Activated CD8-positive, alpha-beta T cell treated with anti-CD3 and anti-CD28 coated beads for 36 hours (primary cell): ENCODE measurements around the gene OR1S1. TPM values are rescaled to one million over a fixed set of nuclear protein-coding genes. Genes with fewer than 3 reads are reported as not detected.
"Not testable (repeated sequence)": the region's sequence is repeated elsewhere in the genome, so short reads cannot be mapped to it uniquely, and the experiment has no call there.

Experiments used
- ATAC-seq: fragments of 200-7000 bp; cut with Tn5 transposase; one replicate; pipeline ENCODE4 v1.10.0; 2021; ENCODE audit warnings: mild to moderate bottlenecking, moderate library complexity
- CTCF ChIA-PET: fragments of 350-600 bp; sonication (Branson Sonifier 250); formaldehyde crosslinking; loops from one replicate; lab custom pipeline; 2021; ENCODE audit warnings: antibody characterized with exemption; lab: Charles Lee
- POLR2A ChIA-PET: fragments of 350-600 bp; sonication (Branson Sonifier 250); formaldehyde crosslinking; loops from one replicate; lab custom pipeline; 2021; ENCODE audit warnings: antibody characterized with exemption; lab: Charles Lee
- DNase-seq: peaks from one replicate; pipeline ENCODE4 v3.0.0-alpha.2; 2020
- H3K27ac Mint-ChIP-seq: one replicate; pipeline ENCODE4 v1.8.0; 2021; ENCODE audit warnings: mild to moderate bottlenecking, mixed read lengths
- H3K27me3 Mint-ChIP-seq: one replicate; pipeline ENCODE4 v1.8.0; 2021; ENCODE audit warnings: mixed read lengths
- H3K36me3 Mint-ChIP-seq: one replicate; pipeline ENCODE4 v1.8.0; 2021; ENCODE audit warnings: low read depth, mixed read lengths
- H3K4me1 Mint-ChIP-seq: one replicate; pipeline ENCODE4 v1.8.0; 2021; ENCODE audit warnings: low read depth, mixed read lengths
- H3K4me3 Mint-ChIP-seq: one replicate; pipeline ENCODE4 v1.8.0; 2021; ENCODE audit warnings: mild to moderate bottlenecking, moderate library complexity, mixed read lengths
- H3K9me3 Mint-ChIP-seq: one replicate; pipeline ENCODE4 v1.8.0; 2021; ENCODE audit warnings: mixed read lengths
- intact Hi-C: fragments of 100-400 bp; cut with micrococcal nuclease; formaldehyde crosslinking; loops from one replicate; pipeline ENCODE4 v1.10.0; 2022
- total RNA-seq, 2 experiments: library from RNA; stranded (reverse); gene quantifications; one replicate each; pipeline ENCODE4 v1.2.3, GENCODE V29; 2021
- TF ChIP-seq, protein P1 (sequence below): fragments of 200-600 bp; IDR thresholded peaks from one replicate; pipeline ENCODE4 v1.8.0; 2022; ENCODE audit warnings: antibody characterized with exemption, mild to moderate bottlenecking

Gene OR1S1
- not detected for total RNA-seq

GRCh38 chr11:58212420-58212819 is at the start of gene OR1S1:
Gene OR1S1 (plus strand): TSS chr11:58212720.
- H3K27me3 Mint-ChIP-seq, POLR2A ChIA-PET, DNase-seq: not testable (repeated sequence)

GRCh38 chr11:58164389-58164788 is 48.1 kb upstream of the OR1S1 start:
- Mint-ChIP-seq H3K4me1 (no peaks in the 10 kb centered on the region), H3K9me3 (peaks cover 2% of the 10 kb centered on the region), H3K36me3 (no peaks in the 10 kb centered on the region), H3K27ac (no peak overlapping the region), H3K4me3 (no peak overlapping the region), H3K27me3 (peaks cover 2% of the 10 kb centered on the region)
- intact Hi-C loops = no loop called here
- ATAC-seq (no peak), DNase-seq (no peak)
- ChIA-PET POLR2A (no interaction called here), CTCF (no interaction called here)
- TF ChIP-seq, protein P1, sequence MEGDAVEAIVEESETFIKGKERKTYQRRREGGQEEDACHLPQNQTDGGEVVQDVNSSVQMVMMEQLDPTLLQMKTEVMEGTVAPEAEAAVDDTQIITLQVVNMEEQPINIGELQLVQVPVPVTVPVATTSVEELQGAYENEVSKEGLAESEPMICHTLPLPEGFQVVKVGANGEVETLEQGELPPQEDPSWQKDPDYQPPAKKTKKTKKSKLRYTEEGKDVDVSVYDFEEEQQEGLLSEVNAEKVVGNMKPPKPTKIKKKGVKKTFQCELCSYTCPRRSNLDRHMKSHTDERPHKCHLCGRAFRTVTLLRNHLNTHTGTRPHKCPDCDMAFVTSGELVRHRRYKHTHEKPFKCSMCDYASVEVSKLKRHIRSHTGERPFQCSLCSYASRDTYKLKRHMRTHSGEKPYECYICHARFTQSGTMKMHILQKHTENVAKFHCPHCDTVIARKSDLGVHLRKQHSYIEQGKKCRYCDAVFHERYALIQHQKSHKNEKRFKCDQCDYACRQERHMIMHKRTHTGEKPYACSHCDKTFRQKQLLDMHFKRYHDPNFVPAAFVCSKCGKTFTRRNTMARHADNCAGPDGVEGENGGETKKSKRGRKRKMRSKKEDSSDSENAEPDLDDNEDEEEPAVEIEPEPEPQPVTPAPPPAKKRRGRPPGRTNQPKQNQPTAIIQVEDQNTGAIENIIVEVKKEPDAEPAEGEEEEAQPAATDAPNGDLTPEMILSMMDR = no peak

More at GRCh38 chr11:58212420-58212819, at the start of gene OR1S1:
- intact Hi-C loops, ATAC-seq, H3K4me1 Mint-ChIP-seq, CTCF ChIA-PET, H3K36me3 Mint-ChIP-seq, H3K27ac Mint-ChIP-seq, H3K4me3 Mint-ChIP-seq, H3K9me3 Mint-ChIP-seq: not testable (repeated sequence)

DNA sequence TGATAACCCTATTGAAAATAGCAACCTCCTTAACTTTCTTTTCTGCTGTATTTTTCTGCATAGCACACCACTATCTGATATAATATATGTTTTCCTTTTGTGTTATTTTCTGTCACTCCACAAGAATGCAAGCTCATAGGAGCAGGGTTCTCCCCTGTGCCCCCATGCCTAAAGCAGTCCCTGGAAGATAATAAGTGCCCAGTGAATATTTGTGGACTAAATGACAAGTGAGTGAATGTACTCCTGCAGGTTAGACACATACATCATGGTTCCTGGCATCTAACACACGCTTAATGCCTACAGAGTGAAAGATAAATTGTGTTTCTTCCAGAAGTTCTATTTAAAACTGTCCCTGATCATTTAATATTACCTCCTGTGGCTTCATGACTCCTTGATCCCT is 47.5 kb upstream of the OR1S1 start:
- H3K36me3 Mint-ChIP-seq = no peaks in the 10 kb centered on the region
- intact Hi-C loops = no loop called here
- TF ChIP-seq, protein P1 = no peak
- CTCF ChIA-PET = no interaction called here
- ATAC-seq (no peak), DNase-seq (no peak)
- no peak overlapping the region for H3K27ac Mint-ChIP-seq
- no peaks in the 10 kb centered on the region for H3K9me3 Mint-ChIP-seq
- H3K4me1 Mint-ChIP-seq = no peaks in the 10 kb centered on the region
- POLR2A ChIA-PET = no interaction called here
- no peak overlapping the region for H3K4me3 Mint-ChIP-seq
- H3K27me3 Mint-ChIP-seq = peaks cover 2% of the 10 kb centered on the region

GRCh38 chr11:58165504-58166106 is 46.9 kb upstream of the OR1S1 start:
- TF ChIP-seq, protein P1 = no peak
- H3K4me1 Mint-ChIP-seq = no peaks in the 10 kb centered on the region
- H3K9me3 Mint-ChIP-seq = no peaks in the 10 kb centered on the region
- ATAC-seq (no peak), DNase-seq (no peak)
- H3K27me3 Mint-ChIP-seq = no peaks in the 10 kb centered on the region
- intact Hi-C loops = no loop called here
- H3K36me3 Mint-ChIP-seq = no peaks in the 10 kb centered on the region
- no peak overlapping the region for H3K27ac Mint-ChIP-seq
- ChIA-PET CTCF (no interaction called here), POLR2A (no interaction called here)
- no peak overlapping the region for H3K4me3 Mint-ChIP-seq

DNA sequence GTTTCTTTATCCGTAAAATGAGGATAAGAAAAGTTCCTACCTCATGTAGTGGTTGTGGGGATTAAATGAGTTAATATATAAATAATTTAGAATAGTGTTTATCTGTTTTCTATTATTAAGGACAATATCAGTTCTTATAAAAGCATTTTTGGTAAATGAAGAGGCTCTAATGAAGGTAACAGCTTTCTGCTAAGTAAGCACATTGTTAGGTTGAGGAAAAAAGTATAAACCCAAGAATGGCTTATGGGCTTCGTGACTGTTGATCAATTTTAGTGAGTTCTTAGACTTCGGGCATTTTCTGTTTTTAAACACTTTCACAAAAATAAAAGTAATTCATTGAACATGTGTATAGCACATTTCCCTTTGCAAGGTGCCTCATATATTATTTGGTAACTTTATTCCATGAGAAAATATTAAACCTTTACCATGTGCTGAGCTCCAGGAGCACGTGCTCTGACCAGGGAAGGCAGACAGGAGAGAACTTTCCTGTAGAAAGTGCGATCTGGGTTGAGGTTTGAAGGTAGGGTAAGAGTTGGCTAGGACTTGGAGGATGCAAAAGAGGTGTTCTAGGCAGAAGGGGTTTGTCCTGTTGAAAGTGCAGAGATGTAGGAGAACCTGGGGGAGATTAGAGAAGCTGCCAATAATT is 35.0 kb upstream of the OR1S1 start:
- CTCF ChIA-PET = no interaction called here
- H3K36me3 Mint-ChIP-seq = no peaks in the 10 kb centered on the region
- H3K4me1 Mint-ChIP-seq = no peaks in the 10 kb centered on the region
- no peak overlapping the region for H3K27ac Mint-ChIP-seq
- DNase-seq (no peak), ATAC-seq (no peak)
- TF ChIP-seq, protein P1 = no peak
- intact Hi-C loops = loop anchor here (10.0 kb wide), 1 partner anchor 57 kb away; no protein-coding TSS in a partner anchor
- POLR2A ChIA-PET = no interaction called here
- no peak overlapping the region for H3K4me3 Mint-ChIP-seq
- no peaks in the 10 kb centered on the region for H3K9me3 Mint-ChIP-seq
- peaks cover 10% of the 10 kb centered on the region for H3K27me3 Mint-ChIP-seq
